ENCODE measurements around the gene HIVEP3.

Gene HIVEP3

GRCh38 chr1:41752514-41753170, 166.1 kb downstream of the HIVEP3 start:
- no peak for DNase-seq

GRCh38 chr1:41751804-41752513, 166.8 kb downstream of the HIVEP3 start:
- no peak for DNase-seq

GRCh38 chr1:41749991-41750745, 168.6 kb downstream of the HIVEP3 start:
- DNase-seq: no peak

- no peak for DNase-seq
Observed at GRCh38 chr1:41745022-41745421, 173.7 kb downstream of the HIVEP3 start.

GRCh38 chr1:41743366-41743765, 175.4 kb downstream of the HIVEP3 start:
- DNase-seq: no peak

- peak in 1 of 2 experiments; percentile 18 for DNase-seq
Observed at GRCh38 chr1:41742219-41742618, 176.5 kb downstream of the HIVEP3 start.

- no peak for DNase-seq
Observed at GRCh38 chr1:41741244-41741643, 177.5 kb downstream of the HIVEP3 start.

- no peak for DNase-seq
Observed at GRCh38 chr1:41740630-41741239, 178.0 kb downstream of the HIVEP3 start.

GRCh38 chr1:41740058-41740457, 178.7 kb downstream of the HIVEP3 start:
- no peak for DNase-seq

- no peak for DNase-seq
Observed at GRCh38 chr1:41739061-41739955, 179.4 kb downstream of the HIVEP3 start.

- no peak for DNase-seq
Observed at GRCh38 chr1:41738475-41738874, 180.2 kb downstream of the HIVEP3 start.

GRCh38 chr1:41738006-41738405, 180.7 kb downstream of the HIVEP3 start:
- no peak for DNase-seq

- DNase-seq: no peak
Observed at GRCh38 chr1:41735631-41736260, 183.0 kb downstream of the HIVEP3 start.

GRCh38 chr1:41735139-41735538, 183.6 kb downstream of the HIVEP3 start:
- no peak for DNase-seq

GRCh38 chr1:41734201-41734970, 184.3 kb downstream of the HIVEP3 start:
- DNase-seq: no peak

- DNase-seq: no peak
Observed at GRCh38 chr1:41733725-41734124, 185.0 kb downstream of the HIVEP3 start.

GRCh38 chr1:41733021-41733420, 185.7 kb downstream of the HIVEP3 start:
- peak in 1 of 2 experiments; percentile 11 for DNase-seq

GRCh38 chr1:41731516-41732030, 187.1 kb downstream of the HIVEP3 start:
- DNase-seq: peak in 1 of 2 experiments; percentile 76

- DNase-seq: no peak
Observed at GRCh38 chr1:41730806-41731205, 187.9 kb downstream of the HIVEP3 start.

- no peak for DNase-seq
Observed at GRCh38 chr1:41728403-41729202, 190.1 kb downstream of the HIVEP3 start.
